Subcutaneous adipose tissue (tissue), 4 donors: Measurements from ENCODE around the gene QRICH1. TPM values are rescaled to one million over a fixed set of nuclear protein-coding genes. Genes with fewer than 3 reads are reported as not detected.

Experiments used
- CTCF ChIP-seq: fragments of 450-650 bp; IDR thresholded peaks from one replicate; pipeline ENCODE4 v1.5.1; 2016; ENCODE audit warnings: low read depth, mild to moderate bottlenecking, control low read depth, antibody characterized with exemption, moderate library complexity
- total RNA-seq, 4 donors: library from RNA; depleted of rRNA; stranded (reverse); fragments of >200 nt; gene quantifications; one replicate each; pipeline ENCODE4 v1.1.0, GENCODE V29; 2016

QRICH1 gene
- total RNA-seq, 4 donors from 2014 or later: 47.9 to 90.7 (median 76.5) TPM

- TF ChIP-seq CTCF: no peak
These were observed 35.9 kb downstream of the QRICH1 start for GRCh38 chr3:49058011-49058410.

GRCh38 chr3:49057268-49057667 lies 36.6 kb downstream of the QRICH1 start:
- no peak for TF ChIP-seq CTCF

GRCh38 chr3:49054344-49054862 lies 39.5 kb downstream of the QRICH1 start:
- TF ChIP-seq CTCF: no peak

GRCh38 chr3:49053543-49053942 lies 40.3 kb downstream of the QRICH1 start:
- TF ChIP-seq CTCF: no peak

GRCh38 chr3:49035281-49035680 lies 58.6 kb downstream of the QRICH1 start:
- TF ChIP-seq CTCF: no peak

GRCh38 chr3:49034650-49035049 lies 59.2 kb downstream of the QRICH1 start:
- no peak for TF ChIP-seq CTCF

- no peak for TF ChIP-seq CTCF
These were observed 61.1 kb downstream of the QRICH1 start for GRCh38 chr3:49032646-49033304.
